Neural crest cell (in vitro differentiated cells): ENCODE data around the gene ADIPOQ. TPM values are rescaled to one million over a fixed set of nuclear protein-coding genes. Genes with fewer than 3 reads are reported as not detected.
"Not testable (repeated sequence)": the region's sequence is repeated elsewhere in the genome, so short reads cannot be mapped to it uniquely, and the experiment has no call there.

Experiments used
- DNase-seq: peaks from one replicate; pipeline ENCODE4 v3.0.0; 2021; ENCODE audit warnings: low read depth, mixed read lengths, low spot score
- H3K27ac Mint-ChIP-seq: one replicate; pipeline ENCODE4 v1.8.0; 2021; ENCODE audit warnings: mild to moderate bottlenecking, mixed read lengths; ENCODE audit not compliant: unreplicated experiment
- H3K27me3 Mint-ChIP-seq: 2 replicates; pipeline ENCODE4 v1.8.0; 2021; ENCODE audit warnings: low read depth, mild to moderate bottlenecking, mixed read lengths
- H3K36me3 Mint-ChIP-seq: 2 replicates; pipeline ENCODE4 v1.8.0; 2021; ENCODE audit warnings: low read depth, mild to moderate bottlenecking, mixed read lengths
- H3K4me1 Mint-ChIP-seq: 2 replicates; pipeline ENCODE4 v1.8.0; 2021; ENCODE audit warnings: mixed read lengths
- H3K4me3 Mint-ChIP-seq: one replicate; pipeline ENCODE4 v1.8.0; 2021; ENCODE audit warnings: mild to moderate bottlenecking, mixed read lengths
- H3K9me3 Mint-ChIP-seq: 2 replicates; pipeline ENCODE4 v1.8.0; 2021; ENCODE audit warnings: mixed read lengths
- total RNA-seq: library from RNA; stranded (reverse); gene quantifications from 2 replicates; pipeline ENCODE4 v1.2.1, GENCODE V29; 2021
- TF ChIP-seq, protein P1 (sequence below): fragments of 200-600 bp; sonication (generic); conservative IDR thresholded peaks from 2 replicates; pipeline ENCODE4 v1.5.0; 2021; ENCODE audit warnings: antibody characterized with exemption, mild to moderate bottlenecking

ADIPOQ gene
- total RNA-seq, 1 donor from 2014 or later: not detected

DNA sequence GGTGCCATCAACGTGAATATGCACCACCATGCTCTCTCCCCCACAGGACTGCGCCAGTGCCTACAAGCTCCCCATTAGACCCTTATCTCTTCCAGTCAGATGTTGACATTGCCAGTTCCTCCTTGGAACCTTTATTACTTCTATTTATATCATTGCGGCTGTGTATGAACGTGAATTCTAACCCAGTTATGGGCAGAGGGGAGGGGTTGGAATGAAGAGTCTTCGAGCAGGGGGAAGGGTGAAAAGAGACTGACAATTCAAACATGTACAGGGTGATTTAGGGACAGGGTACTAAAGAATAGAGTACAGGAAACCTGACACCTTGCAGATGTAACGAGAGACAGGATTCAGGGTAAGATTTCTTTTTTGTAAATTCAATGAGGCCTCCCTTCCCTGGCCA is 46.1 kb downstream of the ADIPOQ start:
- peaks cover 3% of the 10 kb centered on the region for H3K9me3 Mint-ChIP-seq
- peaks cover 19% of the 10 kb centered on the region for H3K4me1 Mint-ChIP-seq
- no peak overlapping the region for H3K27ac Mint-ChIP-seq
- no peak overlapping the region for H3K4me3 Mint-ChIP-seq
- DNase-seq: no peak
- peaks cover 10% of the 10 kb centered on the region for H3K27me3 Mint-ChIP-seq
- TF ChIP-seq, protein P1, sequence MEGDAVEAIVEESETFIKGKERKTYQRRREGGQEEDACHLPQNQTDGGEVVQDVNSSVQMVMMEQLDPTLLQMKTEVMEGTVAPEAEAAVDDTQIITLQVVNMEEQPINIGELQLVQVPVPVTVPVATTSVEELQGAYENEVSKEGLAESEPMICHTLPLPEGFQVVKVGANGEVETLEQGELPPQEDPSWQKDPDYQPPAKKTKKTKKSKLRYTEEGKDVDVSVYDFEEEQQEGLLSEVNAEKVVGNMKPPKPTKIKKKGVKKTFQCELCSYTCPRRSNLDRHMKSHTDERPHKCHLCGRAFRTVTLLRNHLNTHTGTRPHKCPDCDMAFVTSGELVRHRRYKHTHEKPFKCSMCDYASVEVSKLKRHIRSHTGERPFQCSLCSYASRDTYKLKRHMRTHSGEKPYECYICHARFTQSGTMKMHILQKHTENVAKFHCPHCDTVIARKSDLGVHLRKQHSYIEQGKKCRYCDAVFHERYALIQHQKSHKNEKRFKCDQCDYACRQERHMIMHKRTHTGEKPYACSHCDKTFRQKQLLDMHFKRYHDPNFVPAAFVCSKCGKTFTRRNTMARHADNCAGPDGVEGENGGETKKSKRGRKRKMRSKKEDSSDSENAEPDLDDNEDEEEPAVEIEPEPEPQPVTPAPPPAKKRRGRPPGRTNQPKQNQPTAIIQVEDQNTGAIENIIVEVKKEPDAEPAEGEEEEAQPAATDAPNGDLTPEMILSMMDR: no peak
- H3K36me3 Mint-ChIP-seq: no peaks in the 10 kb centered on the region

GRCh38 chr3:186889698-186890097 is 47.2 kb downstream of the ADIPOQ start:
- H3K27me3 Mint-ChIP-seq: peaks cover 10% of the 10 kb centered on the region
- not testable (repeated sequence) for H3K4me3 Mint-ChIP-seq, H3K27ac Mint-ChIP-seq, DNase-seq, H3K9me3 Mint-ChIP-seq, H3K36me3 Mint-ChIP-seq
- peaks cover 19% of the 10 kb centered on the region for H3K4me1 Mint-ChIP-seq

GRCh38 chr3:186890911-186891310 is 48.4 kb downstream of the ADIPOQ start:
- H3K36me3 Mint-ChIP-seq: no peaks in the 10 kb centered on the region
- DNase-seq: no peak
- H3K9me3 Mint-ChIP-seq: peaks cover 3% of the 10 kb centered on the region
- H3K27ac Mint-ChIP-seq: no peak overlapping the region
- no peak overlapping the region for H3K4me3 Mint-ChIP-seq
- H3K27me3 Mint-ChIP-seq: peaks cover 10% of the 10 kb centered on the region
- H3K4me1 Mint-ChIP-seq: peaks cover 19% of the 10 kb centered on the region
- TF ChIP-seq, protein P1: no peak

DNA sequence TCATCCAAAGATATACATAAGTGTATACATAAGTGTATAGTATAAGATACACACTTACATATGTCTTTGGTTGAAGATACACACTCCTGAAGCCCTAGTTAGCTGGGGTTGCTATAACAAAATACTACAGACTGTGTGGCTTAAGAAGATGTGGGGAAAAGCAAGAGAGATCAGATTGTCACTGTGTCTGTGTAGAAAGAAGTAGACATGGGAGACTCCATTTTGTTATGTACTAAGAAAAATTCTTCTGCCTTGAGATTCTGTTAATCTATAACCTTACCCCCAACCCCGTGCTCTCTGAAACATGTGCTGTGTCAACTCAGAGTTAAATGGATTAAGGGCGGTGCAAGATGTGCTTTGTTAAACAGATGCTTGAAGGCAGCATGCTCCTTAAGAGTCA is 50.6 kb downstream of the ADIPOQ start:
- not testable (repeated sequence) for H3K27ac Mint-ChIP-seq, H3K4me1 Mint-ChIP-seq, H3K9me3 Mint-ChIP-seq, H3K36me3 Mint-ChIP-seq, H3K4me3 Mint-ChIP-seq, H3K27me3 Mint-ChIP-seq, DNase-seq

GRCh38 chr3:186895406-186895805 is 52.9 kb downstream of the ADIPOQ start:
- H3K4me3 Mint-ChIP-seq: no peak overlapping the region
- no peak for DNase-seq
- H3K36me3 Mint-ChIP-seq: no peaks in the 10 kb centered on the region
- no peaks in the 10 kb centered on the region for H3K9me3 Mint-ChIP-seq
- no peaks in the 10 kb centered on the region for H3K27me3 Mint-ChIP-seq
- no peak overlapping the region for H3K27ac Mint-ChIP-seq
- TF ChIP-seq, protein P1: no peak
- no peaks in the 10 kb centered on the region for H3K4me1 Mint-ChIP-seq

DNA sequence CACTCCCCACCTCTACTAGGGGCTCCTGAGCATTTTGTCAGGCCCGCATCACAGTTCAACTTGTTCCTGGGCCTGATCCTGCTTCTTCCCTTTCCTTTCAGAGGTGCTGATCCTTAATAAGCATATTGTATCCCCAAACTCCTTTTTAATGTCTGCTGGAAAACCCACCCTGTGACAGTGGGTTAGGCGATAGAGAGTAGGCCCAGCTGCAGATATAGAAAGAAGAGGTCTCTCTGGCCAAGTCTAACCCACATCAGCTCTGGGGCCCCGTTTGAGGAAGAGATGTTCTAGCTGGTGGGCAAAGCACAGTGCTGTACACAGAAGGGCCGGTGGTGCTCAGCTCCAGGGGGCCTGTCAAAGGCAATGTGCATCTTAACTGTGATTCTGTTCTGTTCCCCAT is 53.5 kb downstream of the ADIPOQ start:
- H3K4me1 Mint-ChIP-seq: no peaks in the 10 kb centered on the region
- H3K36me3 Mint-ChIP-seq: no peaks in the 10 kb centered on the region
- no peak overlapping the region for H3K27ac Mint-ChIP-seq
- H3K4me3 Mint-ChIP-seq: no peak overlapping the region
- no peaks in the 10 kb centered on the region for H3K27me3 Mint-ChIP-seq
- H3K9me3 Mint-ChIP-seq: no peaks in the 10 kb centered on the region
- TF ChIP-seq, protein P1: no peak
- DNase-seq: no peak

DNA sequence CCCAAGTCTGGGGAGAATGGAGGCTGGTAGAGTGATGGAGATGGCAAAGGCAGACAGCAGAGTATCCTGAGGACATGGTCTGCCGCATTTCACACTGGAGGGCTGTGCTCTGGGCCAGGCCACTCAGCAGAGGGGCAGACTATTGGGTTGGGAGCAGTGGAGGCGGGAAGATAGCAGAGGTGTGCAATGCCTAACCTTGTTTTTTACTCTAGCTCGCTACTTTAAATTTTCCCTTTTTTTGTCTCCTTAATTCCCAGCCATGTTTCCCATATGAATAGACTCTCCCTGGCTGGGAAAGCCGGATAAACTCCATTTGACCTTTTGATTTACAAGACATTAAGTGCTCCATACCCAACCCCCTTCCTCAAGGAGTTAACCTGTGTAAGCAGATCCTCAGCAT is 54.4 kb downstream of the ADIPOQ start:
- no peaks in the 10 kb centered on the region for H3K27me3 Mint-ChIP-seq
- no peaks in the 10 kb centered on the region for H3K9me3 Mint-ChIP-seq
- H3K36me3 Mint-ChIP-seq: no peaks in the 10 kb centered on the region
- no peak overlapping the region for H3K4me3 Mint-ChIP-seq
- H3K4me1 Mint-ChIP-seq: no peaks in the 10 kb centered on the region
- TF ChIP-seq, protein P1: no peak
- no peak for DNase-seq
- no peak overlapping the region for H3K27ac Mint-ChIP-seq
